LHCN-M2 (cell line): ENCODE results near the gene LRRC52. TPM values are rescaled to one million over a fixed set of nuclear protein-coding genes. Genes with fewer than 3 reads are reported as not detected.

Source experiments
- DNase-seq: peaks from one replicate; pipeline ENCODE4 v3.0.0-alpha.2; 2012; ENCODE audit warnings: low read depth
- polyA plus RNA-seq: library from polyadenylated mRNA; unstranded; fragments of >200 nt; gene quantifications from one replicate; pipeline ENCODE4 v1.2.1, GENCODE V29; 2012; ENCODE audit warnings: missing spikeins
- total RNA-seq: library from RNA; depleted of rRNA; stranded (reverse); fragments of >200 nt; gene quantifications from 2 replicates; pipeline ENCODE4 v1.2.3, GENCODE V29; 2014; rRNA removed

LRRC52 gene, protein sequence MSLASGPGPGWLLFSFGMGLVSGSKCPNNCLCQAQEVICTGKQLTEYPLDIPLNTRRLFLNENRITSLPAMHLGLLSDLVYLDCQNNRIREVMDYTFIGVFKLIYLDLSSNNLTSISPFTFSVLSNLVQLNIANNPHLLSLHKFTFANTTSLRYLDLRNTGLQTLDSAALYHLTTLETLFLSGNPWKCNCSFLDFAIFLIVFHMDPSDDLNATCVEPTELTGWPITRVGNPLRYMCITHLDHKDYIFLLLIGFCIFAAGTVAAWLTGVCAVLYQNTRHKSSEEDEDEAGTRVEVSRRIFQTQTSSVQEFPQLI
- total RNA-seq, result not detected in 2 replicates
- polyA plus RNA-seq, result not detected

DNA sequence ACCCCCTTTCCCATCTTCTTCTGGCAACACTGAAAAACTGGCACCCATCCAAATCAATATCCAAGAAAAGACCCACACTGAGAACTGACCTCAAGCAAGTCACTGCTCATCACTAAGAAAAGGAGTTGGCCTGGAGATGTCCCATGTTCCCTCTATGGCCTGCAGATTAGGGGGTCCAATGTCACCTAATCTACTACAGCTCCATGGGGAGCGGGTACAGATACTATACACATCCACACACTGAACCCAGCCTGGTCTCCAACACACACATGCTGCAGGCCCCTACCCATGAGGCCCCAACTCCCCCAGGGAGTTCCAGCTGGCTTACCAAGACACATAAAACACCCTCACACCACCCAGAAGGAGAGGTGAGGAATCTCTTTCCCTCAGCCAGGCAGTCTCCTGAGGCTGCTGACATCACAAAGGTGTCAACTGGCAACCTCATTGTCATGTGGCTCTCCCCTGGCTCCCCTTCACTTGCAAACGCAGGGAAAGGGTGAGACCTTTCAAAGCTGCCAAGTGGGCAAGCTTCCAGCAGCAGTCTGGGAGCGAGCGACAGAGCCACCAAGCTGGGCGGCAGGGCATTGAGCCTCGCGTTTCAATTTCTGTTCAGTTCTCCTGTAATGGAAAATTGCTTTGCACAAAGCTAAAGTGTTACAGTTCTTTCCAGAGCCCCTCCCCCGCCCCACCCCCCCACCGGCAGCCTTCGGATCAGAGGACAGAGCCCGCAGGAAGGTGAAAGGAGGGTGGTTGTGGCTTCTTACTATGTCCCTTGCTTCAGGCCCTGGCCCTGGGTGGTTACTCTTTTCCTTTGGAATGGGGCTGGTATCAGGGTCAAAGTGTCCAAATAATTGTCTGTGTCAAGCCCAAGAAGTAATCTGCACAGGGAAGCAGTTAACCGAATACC is at the start of gene LRRC52:
TSS of gene LRRC52 (plus strand) at position 469 of the 907 bp plus-strand sequence. CDS start at position 766, 297 bp downstream.
- DNase-seq, result no peak

DNA sequence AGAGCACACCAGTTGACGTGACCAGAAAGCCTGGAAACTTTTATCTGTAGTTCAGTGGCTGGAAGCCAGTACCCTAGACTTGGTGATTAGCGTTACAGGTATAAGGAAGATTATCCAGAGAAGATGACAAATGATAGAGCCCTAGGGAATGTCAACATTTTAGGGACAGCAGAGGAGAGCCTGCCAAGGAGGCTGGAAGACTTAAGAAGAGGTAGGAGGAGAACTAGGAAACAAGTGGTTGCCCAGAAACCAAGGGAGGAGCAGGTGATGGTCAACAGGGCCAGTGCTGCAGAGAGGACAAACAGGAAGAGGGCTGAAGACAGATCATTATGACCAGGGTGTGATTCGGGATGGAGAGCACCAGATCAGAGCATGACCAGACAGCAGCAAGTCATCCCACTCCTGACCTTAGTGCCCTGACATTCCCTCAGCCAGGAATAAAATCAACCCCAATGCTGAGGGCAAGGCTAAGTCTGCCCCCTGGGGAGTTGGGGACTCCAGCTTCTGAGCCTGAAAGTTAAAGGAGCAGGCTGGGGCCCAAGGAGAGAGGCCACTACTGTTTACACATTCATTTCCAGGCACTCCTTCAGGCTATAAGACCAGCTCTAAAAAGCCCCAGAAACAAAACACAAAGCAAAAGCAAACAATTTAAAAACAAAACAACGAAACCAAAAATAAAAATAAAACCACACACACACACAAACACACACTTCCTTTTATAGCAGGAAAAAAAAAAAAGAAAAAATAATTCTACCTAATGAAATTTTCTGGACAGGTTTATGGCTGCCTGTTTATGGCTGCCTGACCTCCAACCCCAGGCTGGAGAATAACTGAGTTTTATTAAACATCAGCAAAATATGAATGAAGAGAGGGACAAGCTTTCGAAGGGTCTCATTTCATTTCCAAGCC is 48.6 kb upstream of the LRRC52 start:
- DNase-seq, result no peak

DNA sequence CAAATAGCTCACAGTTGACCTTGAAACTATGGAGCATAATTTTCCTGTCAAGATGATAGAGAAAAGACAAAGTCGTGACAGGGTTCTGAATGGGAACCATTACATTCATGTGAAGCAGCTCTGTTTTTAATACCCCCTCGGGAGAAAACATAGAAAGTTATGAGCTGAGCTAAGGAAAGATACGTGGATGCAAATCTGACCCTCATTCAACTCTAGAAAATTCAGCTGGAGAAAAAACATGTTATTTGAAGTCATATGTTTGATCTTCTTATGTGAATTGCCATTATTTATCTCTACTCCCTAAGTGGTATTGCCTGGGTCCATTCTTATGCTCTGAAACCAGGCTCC is 48.0 kb upstream of the LRRC52 start:
- no peak for DNase-seq

DNA sequence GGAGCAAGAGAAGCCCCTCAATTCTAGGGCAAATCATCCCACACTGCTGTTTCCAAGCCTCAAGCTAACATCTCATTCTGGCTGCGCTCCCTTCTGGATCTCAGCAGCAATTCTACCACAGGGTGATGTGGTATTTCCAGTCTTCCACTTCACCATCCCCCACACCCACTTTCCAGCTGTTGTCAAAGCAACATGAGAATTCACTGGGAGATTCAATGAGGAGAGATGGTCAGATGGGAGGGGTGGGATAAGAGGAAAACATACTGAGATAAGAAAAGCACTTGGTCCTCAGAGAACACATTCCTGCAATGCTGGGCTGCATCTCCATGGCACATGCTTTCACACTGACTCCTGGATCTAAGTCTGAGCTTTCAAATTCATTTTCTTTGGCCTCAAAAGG is 47.3 kb upstream of the LRRC52 start:
- no peak for DNase-seq

DNA sequence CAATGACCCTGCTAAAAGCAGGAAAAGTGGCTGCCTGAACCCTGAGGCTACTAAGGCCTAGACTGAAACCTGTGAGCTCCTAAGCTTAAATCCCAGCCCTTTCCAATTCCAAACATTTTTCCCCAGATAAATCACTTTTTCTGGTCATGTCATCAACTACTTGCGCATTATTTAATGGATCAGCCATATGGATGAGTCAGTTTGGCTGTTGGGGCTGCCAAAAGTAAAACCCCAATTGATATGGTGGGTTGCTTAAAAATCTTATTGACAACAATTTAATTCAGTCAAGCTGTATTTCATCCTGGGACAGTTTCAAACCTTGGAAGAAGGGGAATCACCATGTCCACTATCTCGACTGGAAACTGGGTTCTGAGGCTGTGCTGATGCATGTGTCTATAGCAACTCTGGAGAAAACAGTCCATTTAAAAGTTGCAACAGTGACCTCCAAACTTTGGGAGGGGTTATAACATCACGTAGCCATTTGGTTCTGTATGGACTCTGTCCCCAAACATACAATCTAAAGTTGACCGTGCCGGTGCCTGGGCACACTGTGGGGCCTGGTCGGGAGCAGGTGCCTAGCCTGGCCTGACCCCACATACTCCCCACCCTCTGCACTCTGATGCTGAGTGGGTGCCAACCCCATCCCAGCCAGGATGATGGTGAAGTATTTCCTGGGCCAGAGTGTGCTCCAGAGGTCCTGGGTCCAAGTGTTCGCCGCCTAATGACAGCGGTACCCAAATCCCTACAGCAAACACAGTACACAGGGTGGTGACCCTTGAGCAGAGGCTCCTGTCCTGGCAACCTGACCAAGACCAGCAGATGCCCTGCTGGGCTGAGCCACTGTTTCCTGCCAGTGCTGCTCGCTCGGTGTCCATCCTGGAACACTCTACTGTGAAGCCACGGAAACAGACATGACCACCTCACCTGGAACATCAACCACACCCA is 46.5 kb upstream of the LRRC52 start:
- DNase-seq, result no peak

DNA sequence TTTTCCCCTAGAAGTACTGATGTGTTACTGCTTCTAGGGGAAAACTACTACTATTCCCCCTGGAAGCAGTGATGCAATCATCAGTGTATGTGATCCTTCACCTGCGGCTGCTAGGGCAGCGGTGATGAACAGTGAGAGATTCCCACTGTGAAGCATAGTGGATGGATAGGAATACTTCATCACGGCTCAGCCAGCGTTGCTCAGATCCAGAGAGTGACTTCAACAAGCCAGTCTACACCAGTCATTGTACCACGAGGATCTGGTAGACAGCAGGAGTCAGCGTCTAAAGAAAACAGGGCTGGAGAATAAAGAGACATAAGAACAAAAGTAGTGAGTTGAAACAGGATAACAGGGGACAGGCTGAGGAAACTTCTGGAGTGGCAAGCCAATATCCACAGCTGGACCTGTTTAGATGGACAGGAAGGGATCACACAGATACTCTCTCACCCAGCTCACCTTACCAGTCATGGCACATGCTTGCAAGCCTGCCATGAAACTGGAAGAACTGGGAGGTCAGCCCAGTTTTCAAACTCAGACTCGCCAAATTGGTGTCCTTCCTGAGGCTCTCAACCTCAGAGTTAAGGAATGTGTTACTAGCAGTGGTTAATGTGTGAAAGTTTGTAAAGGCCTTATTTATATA is 42.4 kb upstream of the LRRC52 start:
- no peak for DNase-seq

DNA sequence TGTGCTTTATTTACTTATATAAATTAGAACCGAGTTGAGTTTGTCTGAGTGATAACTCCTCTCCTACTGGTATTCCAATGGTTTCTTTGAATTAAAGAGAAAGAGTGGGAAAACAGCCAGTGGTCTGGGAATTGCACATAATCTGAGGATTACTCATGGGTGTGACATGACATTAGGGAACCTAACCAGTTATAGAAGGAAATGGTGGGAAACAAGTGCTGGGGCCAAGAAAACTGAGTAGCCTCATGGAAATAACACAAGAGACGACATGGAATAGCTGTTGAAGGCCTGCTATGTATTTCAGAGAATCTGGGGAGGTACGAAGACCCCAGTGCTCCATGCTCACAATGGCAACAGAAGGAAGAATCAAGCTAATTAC is 41.8 kb upstream of the LRRC52 start:
- DNase-seq, result no peak

DNA sequence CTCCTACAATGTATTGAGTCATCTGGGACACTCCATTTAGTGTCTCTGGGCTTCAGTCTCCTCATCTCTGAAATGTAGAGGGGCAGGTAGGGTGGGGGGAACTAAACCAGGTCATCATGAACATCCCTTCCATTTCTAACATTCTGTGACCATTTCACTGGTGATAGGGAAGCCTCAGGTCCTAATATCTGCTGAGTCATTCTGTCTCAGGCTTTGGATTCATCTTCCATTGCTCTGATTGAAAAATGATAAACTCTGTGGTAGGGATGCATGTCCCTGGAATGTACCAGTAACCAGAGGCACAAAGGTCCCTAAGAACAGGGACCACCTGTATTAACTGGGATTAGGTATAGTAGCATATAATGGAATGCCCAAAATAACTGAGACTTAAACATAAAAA is 36.2 kb upstream of the LRRC52 start:
- no peak for DNase-seq

DNA sequence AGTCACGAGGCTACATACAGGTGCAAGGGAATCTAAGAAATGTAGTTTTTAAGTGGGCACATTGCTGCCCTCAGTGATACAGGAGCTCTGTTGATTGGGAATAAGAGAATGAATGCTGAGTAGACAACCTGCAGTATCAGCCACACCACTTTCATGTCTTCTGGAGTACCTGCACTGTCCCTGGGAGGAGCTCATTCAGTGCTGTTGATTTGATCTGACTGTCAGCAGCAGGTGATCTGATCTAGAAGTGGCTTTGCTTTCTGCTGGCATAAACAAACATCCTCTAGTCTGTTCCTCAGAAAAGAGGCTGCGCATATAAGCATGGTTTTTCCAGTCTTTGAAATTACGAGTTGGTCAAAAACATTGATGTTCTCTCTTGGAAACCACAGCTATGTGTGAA is 35.5 kb upstream of the LRRC52 start:
- DNase-seq, result no peak

DNA sequence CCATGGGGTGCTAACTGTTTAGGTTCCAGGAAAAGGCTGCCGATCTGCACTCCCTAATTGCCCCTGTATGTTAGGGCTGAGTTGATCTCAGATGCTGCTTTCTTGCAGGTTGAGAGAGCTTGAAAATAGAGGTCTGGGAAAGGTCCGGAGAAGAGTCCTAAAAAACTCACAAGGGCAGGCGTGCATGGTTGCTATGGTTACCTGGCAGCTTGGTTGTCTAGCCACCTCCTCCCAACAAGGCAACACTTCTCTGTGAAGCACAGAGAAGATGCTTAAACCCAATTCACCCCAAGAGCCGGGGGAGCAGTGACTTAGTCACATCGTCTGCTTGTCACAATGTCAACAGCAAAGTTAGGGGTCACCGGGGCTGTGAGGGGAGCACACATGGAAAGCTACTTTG is 31.0 kb upstream of the LRRC52 start:
- DNase-seq, result no peak

DNA sequence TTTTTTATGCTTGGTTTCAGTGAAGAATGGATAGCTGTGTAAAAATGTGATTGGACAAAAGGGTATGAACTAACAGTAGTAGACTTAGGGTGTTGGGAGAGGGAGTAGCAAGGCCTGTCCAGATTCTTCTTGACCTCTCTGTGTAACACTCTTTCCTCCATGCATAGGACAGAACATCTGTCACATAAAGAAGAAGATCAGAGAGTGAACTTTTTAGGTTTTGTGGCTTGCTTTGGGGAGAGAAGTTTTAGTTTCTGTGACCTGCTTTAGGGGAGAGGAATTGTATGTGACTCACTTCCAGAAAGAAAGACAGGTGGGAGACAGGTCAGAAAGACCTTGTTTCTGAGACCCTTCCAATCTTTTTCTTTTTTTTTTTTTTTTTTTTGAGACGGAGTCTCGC is 27.3 kb upstream of the LRRC52 start:
- DNase-seq, result no peak

DNA sequence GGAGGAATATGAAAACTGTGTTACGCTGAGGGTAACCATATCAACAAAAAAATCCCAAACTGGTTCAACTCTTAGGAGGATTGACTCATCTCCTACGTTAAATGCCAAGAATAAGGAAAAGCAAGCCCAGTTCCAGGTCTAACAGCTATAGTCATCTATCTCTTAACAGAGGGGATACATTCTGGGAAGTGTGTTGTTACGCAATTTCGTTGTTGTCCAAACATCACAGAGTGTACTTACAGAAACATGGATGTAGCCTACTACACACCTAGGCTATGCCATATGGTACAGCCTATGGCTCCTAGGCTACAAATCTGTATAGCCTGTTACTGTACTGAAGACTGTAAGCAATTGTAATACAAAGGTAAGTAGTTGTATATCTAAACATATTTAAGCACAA is 23.2 kb upstream of the LRRC52 start:
- DNase-seq, result no peak

DNA sequence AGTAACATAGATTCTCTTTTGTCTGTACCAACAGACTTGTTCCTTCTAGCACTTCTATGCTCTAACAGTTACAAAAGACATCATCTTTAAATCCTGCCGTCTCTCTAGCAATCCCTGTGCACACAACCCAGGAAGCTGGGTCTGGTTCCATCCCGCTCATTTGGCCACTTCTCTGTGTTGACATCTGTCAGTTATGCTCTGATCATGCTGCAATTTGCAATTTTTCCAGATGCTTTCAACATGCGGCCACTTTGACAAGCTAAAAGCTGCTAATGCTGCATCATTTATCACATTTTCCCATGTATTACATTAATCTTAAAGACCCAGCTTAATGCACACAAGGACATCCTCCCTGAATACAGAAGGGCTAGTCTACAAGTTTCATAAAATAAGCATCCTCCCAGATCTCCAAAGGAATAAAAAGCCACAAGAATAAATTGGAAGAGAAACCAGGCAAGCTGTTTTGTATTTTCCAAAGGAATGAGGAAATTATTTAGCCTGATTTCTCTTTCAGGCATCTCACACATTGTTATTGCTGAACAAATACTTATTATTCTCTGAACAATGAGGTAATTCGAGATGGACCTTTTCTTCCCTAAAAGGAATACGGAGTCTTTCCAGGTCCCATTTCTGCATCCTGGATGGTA is 19.0 kb upstream of the LRRC52 start:
- DNase-seq, result no peak

DNA sequence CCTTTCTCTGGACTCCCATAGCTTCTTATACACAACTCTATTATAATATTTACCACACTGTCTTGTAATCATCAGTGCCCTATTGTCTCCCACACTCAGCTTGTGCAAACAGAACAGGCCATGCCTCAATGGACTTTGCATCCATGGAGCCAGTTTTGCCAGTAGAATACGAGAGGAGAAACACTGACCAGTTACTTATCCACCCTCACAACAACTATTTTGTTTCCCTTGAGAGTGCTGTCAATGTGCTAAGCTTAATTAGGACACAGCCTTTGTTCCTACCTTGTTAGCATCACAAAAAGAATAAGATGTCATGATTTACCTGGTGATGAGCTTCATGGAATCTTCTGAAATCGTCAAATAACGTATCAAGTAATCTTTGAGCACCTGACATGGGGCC is 18.1 kb upstream of the LRRC52 start:
- no peak for DNase-seq

DNA sequence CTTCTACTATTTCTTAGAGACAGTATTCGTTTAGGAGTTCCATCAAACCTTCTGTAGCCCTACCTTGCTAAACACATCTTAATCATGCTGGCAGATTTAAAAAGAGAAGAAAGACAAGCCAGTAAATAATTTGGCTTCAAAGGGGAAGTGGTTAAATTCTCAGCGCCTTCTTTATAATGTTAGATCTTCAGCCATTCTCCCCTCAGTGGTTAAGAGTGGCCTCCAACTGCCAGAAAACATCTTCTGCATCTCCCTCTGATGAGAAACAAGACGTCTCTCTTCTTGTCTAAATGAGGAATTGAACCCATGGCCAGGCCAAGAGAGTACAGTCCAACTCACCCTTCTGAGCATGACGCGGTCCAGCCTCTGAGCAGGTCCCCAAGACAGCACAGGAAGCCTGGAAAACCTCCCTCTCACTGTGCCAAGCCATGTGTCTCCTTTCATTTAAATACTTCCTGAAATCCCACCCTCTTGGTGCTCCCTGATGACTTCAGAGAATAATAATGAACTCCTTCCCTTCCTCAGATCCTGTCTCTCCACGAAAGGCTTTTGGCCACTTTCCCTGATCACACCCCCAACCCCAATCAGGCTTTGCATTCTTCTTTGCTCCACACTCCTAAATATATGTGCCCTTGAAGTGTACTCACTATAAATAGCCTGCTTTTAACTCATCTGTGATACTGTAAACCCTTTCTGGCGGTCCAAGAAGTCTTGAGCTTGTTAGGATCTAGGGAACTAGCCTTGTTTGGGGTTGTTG is 16.4 kb upstream of the LRRC52 start:
- no peak for DNase-seq

DNA sequence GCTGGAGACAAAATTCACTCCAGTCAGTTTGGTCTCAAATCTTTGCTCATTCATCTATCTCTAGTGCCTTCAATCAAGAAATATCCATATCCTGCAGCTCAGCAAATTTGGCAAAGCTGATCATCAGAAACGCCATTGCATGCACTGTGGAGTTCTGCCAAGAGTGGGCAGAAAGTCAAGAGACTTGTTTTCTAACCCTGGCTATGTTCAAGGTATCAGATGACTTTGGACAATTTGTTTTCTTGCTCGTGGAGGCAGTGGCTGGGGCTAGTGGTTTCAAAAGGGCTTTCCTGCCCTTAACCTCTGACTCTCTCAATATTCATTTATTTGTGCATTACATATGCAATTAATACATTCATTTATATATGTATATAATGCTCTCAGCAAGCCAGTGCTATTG is 12.8 kb upstream of the LRRC52 start:
- no peak for DNase-seq

DNA sequence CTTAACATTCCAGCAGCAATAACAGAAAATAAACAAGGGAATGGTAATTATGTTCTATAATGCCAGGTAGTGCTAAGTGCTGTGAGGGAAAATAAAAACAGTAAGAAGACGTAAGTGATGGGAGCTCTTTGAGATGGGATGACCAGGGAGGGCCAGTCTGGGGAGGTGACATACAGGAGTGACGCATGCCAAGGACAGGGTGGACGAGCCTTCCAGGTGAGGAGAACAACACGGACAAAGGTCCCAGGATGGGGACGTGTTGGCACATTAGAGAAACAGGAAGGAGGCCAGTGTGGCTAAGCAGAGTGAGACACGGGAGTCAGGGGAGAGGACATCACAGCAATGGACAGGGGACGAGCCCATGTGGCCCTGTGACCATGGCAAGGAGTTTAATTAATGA is 11.7 kb upstream of the LRRC52 start:
- no peak for DNase-seq

DNA sequence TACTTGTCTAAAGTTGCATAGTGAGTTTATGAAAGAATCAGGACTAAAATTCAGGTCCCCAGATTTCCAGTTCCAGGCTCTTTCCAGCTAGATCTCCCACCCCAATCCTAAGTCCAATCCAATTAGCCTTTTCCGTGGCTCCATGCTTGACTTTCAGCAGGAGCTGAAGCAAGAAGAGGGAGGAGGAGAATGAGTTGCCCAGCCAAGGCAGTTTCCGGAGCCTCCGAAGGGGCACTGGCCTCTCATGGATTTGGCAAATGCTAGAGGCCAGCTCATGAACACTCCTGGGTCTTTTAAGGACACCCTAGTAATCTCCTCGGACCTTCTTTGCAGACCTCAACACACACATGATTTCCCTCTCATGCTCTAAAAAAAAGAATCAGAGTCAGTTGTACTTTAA is 10.5 kb upstream of the LRRC52 start:
- no peak for DNase-seq

DNA sequence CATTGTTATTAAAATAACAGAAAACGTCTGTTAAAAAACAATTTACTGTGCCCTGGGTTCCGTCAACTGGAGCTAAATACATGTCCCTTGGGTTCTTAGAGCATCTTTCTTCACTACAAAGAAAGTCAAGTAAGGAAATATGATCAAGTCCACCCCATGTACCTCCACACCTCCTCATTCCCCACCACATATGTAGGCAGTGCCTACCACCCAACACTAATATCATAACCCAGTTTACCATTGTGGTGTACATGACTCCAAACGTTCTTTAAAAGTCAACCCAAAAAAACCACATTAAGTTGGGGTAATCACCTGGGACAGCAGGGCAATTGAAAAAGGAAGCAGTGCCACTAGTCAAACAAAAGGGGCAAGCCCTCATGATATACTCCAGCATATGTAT is 7.8 kb upstream of the LRRC52 start:
- DNase-seq, result no peak
